ENCODE measurements around the gene NUCKS1.

NUCKS1 gene

GRCh38 chr1:205770618-205771017, 20.6 kb upstream of the NUCKS1 start:
- no peak overlapping the region for H3K4me3 ChIP-seq (ENCODE audit: low read depth in 1 of 2, low read length in 2 of 2)
- H3K4me1 ChIP-seq (ENCODE audit: control insufficient read depth in 1 of 2, insufficient read depth in 2 of 2, low read length in 2 of 2): peaks cover 7 to 10% of the 10 kb centered on the region in 2 donors

GRCh38 chr1:205769641-205770365, 19.8 kb upstream of the NUCKS1 start:
- peaks cover 0 to 3% of the 10 kb centered on the region in 2 donors for H3K36me3 ChIP-seq (ENCODE audit: control insufficient read depth in 1 of 2, insufficient read depth in 2 of 2, low read length in 2 of 2)
- no peak overlapping the region for H3K9ac ChIP-seq (ENCODE audit: low read depth in 1 of 2, low read length in 2 of 2)
- no peaks in the 10 kb centered on the region for H3K27me3 ChIP-seq (ENCODE audit: control insufficient read depth in 1 of 2, insufficient read depth in 2 of 2, low read length in 2 of 2)
- H3K4me3 ChIP-seq (ENCODE audit: low read depth in 1 of 2, low read length in 2 of 2): no peak overlapping the region
- no peak overlapping the region for H3K27ac ChIP-seq (ENCODE audit: low read depth, low read length)
- no peaks in the 10 kb centered on the region for H3K9me3 ChIP-seq (ENCODE audit: control insufficient read depth in 1 of 2, low read length in 2 of 2)
- peaks cover 7 to 8% of the 10 kb centered on the region in 2 donors for H3K4me1 ChIP-seq (ENCODE audit: control insufficient read depth in 1 of 2, insufficient read depth in 2 of 2, low read length in 2 of 2)

More at GRCh38 chr1:205770618-205771017, 20.6 kb upstream of the NUCKS1 start:
- Histone ChIP-seq H3K36me3 (ENCODE audit: control insufficient read depth in 1 of 2, insufficient read depth in 2 of 2, low read length in 2 of 2) (peaks cover 0 to 3% of the 10 kb centered on the region in 2 donors), H3K9me3 (ENCODE audit: control insufficient read depth in 1 of 2, low read length in 2 of 2) (no peaks in the 10 kb centered on the region), H3K27me3 (ENCODE audit: control insufficient read depth in 1 of 2, insufficient read depth in 2 of 2, low read length in 2 of 2) (no peaks in the 10 kb centered on the region), H3K9ac (ENCODE audit: low read depth in 1 of 2, low read length in 2 of 2) (no peak overlapping the region), H3K27ac (ENCODE audit: low read depth, low read length) (no peak overlapping the region)

GRCh38 chr1:205767248-205767647, 17.3 kb upstream of the NUCKS1 start:
- Histone ChIP-seq H3K27me3 (ENCODE audit: control insufficient read depth in 1 of 2, insufficient read depth in 2 of 2, low read length in 2 of 2) (no peaks in the 10 kb centered on the region), H3K27ac (ENCODE audit: low read depth, low read length) (no peak overlapping the region), H3K9ac (ENCODE audit: low read depth in 1 of 2, low read length in 2 of 2) (no peak overlapping the region), H3K4me3 (ENCODE audit: low read depth in 1 of 2, low read length in 2 of 2) (no peak overlapping the region), H3K36me3 (ENCODE audit: control insufficient read depth in 1 of 2, insufficient read depth in 2 of 2, low read length in 2 of 2) (peaks cover 0 to 3% of the 10 kb centered on the region in 2 donors), H3K4me1 (ENCODE audit: control insufficient read depth in 1 of 2, insufficient read depth in 2 of 2, low read length in 2 of 2) (no peaks in the 10 kb centered on the region), H3K9me3 (ENCODE audit: control insufficient read depth in 1 of 2, low read length in 2 of 2) (no peaks in the 10 kb centered on the region)

GRCh38 chr1:205766570-205766969, 16.6 kb upstream of the NUCKS1 start:
- Histone ChIP-seq H3K9ac (ENCODE audit: low read depth in 1 of 2, low read length in 2 of 2) (no peak overlapping the region), H3K4me1 (ENCODE audit: control insufficient read depth in 1 of 2, insufficient read depth in 2 of 2, low read length in 2 of 2) (no peaks in the 10 kb centered on the region), H3K4me3 (ENCODE audit: low read depth in 1 of 2, low read length in 2 of 2) (no peak overlapping the region), H3K36me3 (ENCODE audit: control insufficient read depth in 1 of 2, insufficient read depth in 2 of 2, low read length in 2 of 2) (peaks cover 0 to 3% of the 10 kb centered on the region in 2 donors), H3K27me3 (ENCODE audit: control insufficient read depth in 1 of 2, insufficient read depth in 2 of 2, low read length in 2 of 2) (no peaks in the 10 kb centered on the region), H3K9me3 (ENCODE audit: control insufficient read depth in 1 of 2, low read length in 2 of 2) (no peaks in the 10 kb centered on the region), H3K27ac (ENCODE audit: low read depth, low read length) (no peak overlapping the region)

GRCh38 chr1:205766038-205766437, 16.1 kb upstream of the NUCKS1 start:
- Histone ChIP-seq H3K9me3 (ENCODE audit: control insufficient read depth in 1 of 2, low read length in 2 of 2) (no peaks in the 10 kb centered on the region), H3K27ac (ENCODE audit: low read depth, low read length) (no peak overlapping the region), H3K9ac (ENCODE audit: low read depth in 1 of 2, low read length in 2 of 2) (no peak overlapping the region), H3K36me3 (ENCODE audit: control insufficient read depth in 1 of 2, insufficient read depth in 2 of 2, low read length in 2 of 2) (peaks cover 0 to 3% of the 10 kb centered on the region in 2 donors), H3K27me3 (ENCODE audit: control insufficient read depth in 1 of 2, insufficient read depth in 2 of 2, low read length in 2 of 2) (no peaks in the 10 kb centered on the region), H3K4me3 (ENCODE audit: low read depth in 1 of 2, low read length in 2 of 2) (no peak overlapping the region), H3K4me1 (ENCODE audit: control insufficient read depth in 1 of 2, insufficient read depth in 2 of 2, low read length in 2 of 2) (no peaks in the 10 kb centered on the region)

GRCh38 chr1:205764578-205764977, 14.6 kb upstream of the NUCKS1 start:
- no peaks in the 10 kb centered on the region for H3K27me3 ChIP-seq (ENCODE audit: control insufficient read depth in 1 of 2, insufficient read depth in 2 of 2, low read length in 2 of 2)
- no peaks in the 10 kb centered on the region for H3K36me3 ChIP-seq (ENCODE audit: control insufficient read depth in 1 of 2, insufficient read depth in 2 of 2, low read length in 2 of 2)
- no peaks in the 10 kb centered on the region for H3K9me3 ChIP-seq (ENCODE audit: control insufficient read depth in 1 of 2, low read length in 2 of 2)
- no peaks in the 10 kb centered on the region for H3K4me1 ChIP-seq (ENCODE audit: control insufficient read depth in 1 of 2, insufficient read depth in 2 of 2, low read length in 2 of 2)
- H3K4me3 ChIP-seq (ENCODE audit: low read depth in 1 of 2, low read length in 2 of 2): no peak overlapping the region
- no peak overlapping the region for H3K27ac ChIP-seq (ENCODE audit: low read depth, low read length)
- H3K9ac ChIP-seq (ENCODE audit: low read depth in 1 of 2, low read length in 2 of 2): no peak overlapping the region

GRCh38 chr1:205763980-205764379, 14.0 kb upstream of the NUCKS1 start:
- H3K4me3 ChIP-seq (ENCODE audit: low read depth in 1 of 2, low read length in 2 of 2): no peak overlapping the region
- no peak overlapping the region for H3K27ac ChIP-seq (ENCODE audit: low read depth, low read length)
- H3K9ac ChIP-seq (ENCODE audit: low read depth in 1 of 2, low read length in 2 of 2): no peak overlapping the region
- H3K36me3 ChIP-seq (ENCODE audit: control insufficient read depth in 1 of 2, insufficient read depth in 2 of 2, low read length in 2 of 2): no peaks in the 10 kb centered on the region
- no peaks in the 10 kb centered on the region for H3K27me3 ChIP-seq (ENCODE audit: control insufficient read depth in 1 of 2, insufficient read depth in 2 of 2, low read length in 2 of 2)
- H3K4me1 ChIP-seq (ENCODE audit: control insufficient read depth in 1 of 2, insufficient read depth in 2 of 2, low read length in 2 of 2): no peaks in the 10 kb centered on the region
- H3K9me3 ChIP-seq (ENCODE audit: control insufficient read depth in 1 of 2, low read length in 2 of 2): no peaks in the 10 kb centered on the region

- H3K27me3 ChIP-seq (ENCODE audit: control insufficient read depth in 1 of 2, insufficient read depth in 2 of 2, low read length in 2 of 2): no peaks in the 10 kb centered on the region
- no peaks in the 10 kb centered on the region for H3K36me3 ChIP-seq (ENCODE audit: control insufficient read depth in 1 of 2, insufficient read depth in 2 of 2, low read length in 2 of 2)
- no peak overlapping the region for H3K9ac ChIP-seq (ENCODE audit: low read depth in 1 of 2, low read length in 2 of 2)
- no peak overlapping the region for H3K27ac ChIP-seq (ENCODE audit: low read depth, low read length)
- H3K9me3 ChIP-seq (ENCODE audit: control insufficient read depth in 1 of 2, low read length in 2 of 2): no peaks in the 10 kb centered on the region
- H3K4me1 ChIP-seq (ENCODE audit: control insufficient read depth in 1 of 2, insufficient read depth in 2 of 2, low read length in 2 of 2): no peaks in the 10 kb centered on the region
- H3K4me3 ChIP-seq (ENCODE audit: low read depth in 1 of 2, low read length in 2 of 2): no peak overlapping the region
These were observed 10.6 kb upstream of the NUCKS1 start for GRCh38 chr1:205760606-205761005.

- Histone ChIP-seq H3K9me3 (ENCODE audit: control insufficient read depth in 1 of 2, low read length in 2 of 2) (no peaks in the 10 kb centered on the region), H3K27ac (ENCODE audit: low read depth, low read length) (no peak overlapping the region), H3K36me3 (ENCODE audit: control insufficient read depth in 1 of 2, insufficient read depth in 2 of 2, low read length in 2 of 2) (no peaks in the 10 kb centered on the region), H3K4me1 (ENCODE audit: control insufficient read depth in 1 of 2, insufficient read depth in 2 of 2, low read length in 2 of 2) (no peaks in the 10 kb centered on the region), H3K4me3 (ENCODE audit: low read depth in 1 of 2, low read length in 2 of 2) (no peak overlapping the region), H3K27me3 (ENCODE audit: control insufficient read depth in 1 of 2, insufficient read depth in 2 of 2, low read length in 2 of 2) (no peaks in the 10 kb centered on the region), H3K9ac (ENCODE audit: low read depth in 1 of 2, low read length in 2 of 2) (no peak overlapping the region)
These were observed 6.6 kb upstream of the NUCKS1 start for GRCh38 chr1:205756552-205756951.

- Histone ChIP-seq H3K27ac (ENCODE audit: low read depth, low read length) (no peak overlapping the region), H3K9ac (ENCODE audit: low read depth in 1 of 2, low read length in 2 of 2) (no peak overlapping the region), H3K4me1 (ENCODE audit: control insufficient read depth in 1 of 2, insufficient read depth in 2 of 2, low read length in 2 of 2) (peaks cover 0 to 4% of the 10 kb centered on the region in 2 donors), H3K27me3 (ENCODE audit: control insufficient read depth in 1 of 2, insufficient read depth in 2 of 2, low read length in 2 of 2) (no peaks in the 10 kb centered on the region), H3K4me3 (ENCODE audit: low read depth in 1 of 2, low read length in 2 of 2) (no peak overlapping the region), H3K9me3 (ENCODE audit: control insufficient read depth in 1 of 2, low read length in 2 of 2) (no peaks in the 10 kb centered on the region), H3K36me3 (ENCODE audit: control insufficient read depth in 1 of 2, insufficient read depth in 2 of 2, low read length in 2 of 2) (no peaks in the 10 kb centered on the region)
These were observed 4.9 kb upstream of the NUCKS1 start for GRCh38 chr1:205754857-205755256.

Data from duodenal mucosa (tissue), 2 donors.